T-cell (primary cell): ENCODE data around the gene SPRED2. TPM values are rescaled to one million over a fixed set of nuclear protein-coding genes. Genes with fewer than 3 reads are reported as not detected.

Experiments used
- ATAC-seq, 4 experiments: fragments of 200-7000 bp in 3 of 4; fragments of 150-1000 bp in 1 of 4; cut with Tn5 transposase; replicated peaks in 1 of 4; 1 replicate in 3 of 4; 2 replicates in 1 of 4; pipeline ENCODE4 v1.10.0; 2021; ENCODE audit warnings: moderate library complexity in 3 of 4, mild to moderate bottlenecking in 2 of 4, moderate number of reproducible peaks in 1 of 4
- CTCF ChIA-PET, 2 donors: fragments of 300-600 bp; sonication (Branson Sonifier 250); formaldehyde crosslinking; loops; one replicate each; lab custom pipeline; 2022; ENCODE audit warnings: antibody characterized with exemption in 2 of 2; lab: Charles Lee
- POLR2A ChIA-PET, 2 donors: fragments of 300-600 bp; sonication (Branson Sonifier 250); formaldehyde crosslinking; loops; one replicate each; lab custom pipeline; 2022; ENCODE audit warnings: antibody characterized with exemption in 2 of 2; lab: Charles Lee
- DNase-seq, 35 experiments: peaks; one replicate each; pipeline versions ENCODE4 v3.0.0 to v3.0.0-alpha.2; 2013 to 2023
- H3K27ac ChIP-seq: one replicate; pipeline ENCODE4 v1.5.1; 2013; ENCODE audit warnings: low read length
- H3K27me3 ChIP-seq, 2 experiments: replicated peaks in 1 of 2; 1 replicate in 1 of 2; 2 replicates in 1 of 2; pipeline versions ENCODE4 v1.6.1 to v1.7.0; 2013; ENCODE audit warnings: low read length in 1 of 2, mixed read lengths in 1 of 2; ENCODE audit not compliant: control insufficient read depth in 2 of 2, insufficient read depth in 2 of 2; ENCODE audit errors: extremely low read depth in 1 of 2
- H3K36me3 ChIP-seq, 2 donors: 1 replicate in 1 of 2; 2 replicates in 1 of 2; pipeline versions ENCODE4 v1.6.1 to v1.7.0; 2013; ENCODE audit warnings: low read length in 1 of 2; ENCODE audit not compliant: control insufficient read depth in 2 of 2, insufficient read depth in 1 of 2; ENCODE audit errors: extremely low read depth in 1 of 2
- H3K4me1 ChIP-seq, 2 experiments: 1 replicate in 1 of 2; 2 replicates in 1 of 2; pipeline versions ENCODE4 v1.6.1 to v1.7.0; 2013; ENCODE audit warnings: low read length in 2 of 2, mixed read lengths in 1 of 2; ENCODE audit not compliant: insufficient read depth in 2 of 2, control insufficient read depth in 1 of 2; ENCODE audit errors: extremely low read depth in 1 of 2
- H3K4me3 ChIP-seq, 2 donors: 1 replicate in 1 of 2; 2 replicates in 1 of 2; pipeline versions ENCODE4 v1.5.1 to v1.7.0; 2013; ENCODE audit warnings: mild to moderate bottlenecking in 2 of 2, low read length in 1 of 2, moderate library complexity in 1 of 2; ENCODE audit not compliant: control insufficient read depth in 1 of 2; ENCODE audit errors: extremely low read depth in 1 of 2
- H3K9me3 ChIP-seq: 2 replicates; pipeline ENCODE4 v1.7.0; 2013
- H3K27ac Mint-ChIP-seq, 2 donors: one replicate each; pipeline ENCODE4 v1.8.0; 2020 to 2021; ENCODE audit warnings: mild to moderate bottlenecking in 2 of 2, mixed read lengths in 2 of 2
- H3K27me3 Mint-ChIP-seq, 2 donors: one replicate each; pipeline ENCODE4 v1.8.0; 2021 to 2022; ENCODE audit warnings: mixed read lengths in 2 of 2
- H3K36me3 Mint-ChIP-seq: one replicate; pipeline ENCODE4 v1.8.0; 2021; ENCODE audit warnings: mixed read lengths
- H3K4me1 Mint-ChIP-seq, 3 donors: one replicate each; pipeline ENCODE4 v1.8.0; 2020 to 2022; ENCODE audit warnings: mixed read lengths in 3 of 3, mild to moderate bottlenecking in 1 of 3
- H3K4me3 Mint-ChIP-seq, 3 donors: one replicate each; pipeline ENCODE4 v1.8.0; 2020 to 2022; ENCODE audit warnings: mild to moderate bottlenecking in 3 of 3, mixed read lengths in 3 of 3, moderate library complexity in 3 of 3
- H3K9me3 Mint-ChIP-seq, 3 donors: one replicate each; pipeline ENCODE4 v1.8.0; 2020 to 2022; ENCODE audit warnings: mixed read lengths in 3 of 3
- WGBS: methylation state at CpG from one replicate; pipeline ENCODE4 v1.1.5; 2013; ENCODE audit warnings: missing lambda C conversion rate; ENCODE audit not compliant: insufficient coverage; 5-methylcytosine and 5-hydroxymethylcytosine counted together
- total RNA-seq, 35 experiments: library from RNA in 6 of 35; stranded (reverse) in 6 of 35; fragments of 120-200 nt in 1 of 35; gene quantifications; one replicate each; pipeline versions ENCODE4 v1.2.1 to v1.2.4 and lab custom pipeline; 2013 to 2026

Gene SPRED2
- total RNA-seq, 5 donors from 2014 or later (not counting 1 experiment from before 2014, with no cell fraction given) = 0.73 to 3.2 (median 1.2) TPM

- H3K36me3 Mint-ChIP-seq = no peaks in the 10 kb centered on the region
- no peak overlapping the region for H3K27ac Mint-ChIP-seq
- H3K27me3 Mint-ChIP-seq = peaks cover 0 to 11% of the 10 kb centered on the region in 2 donors
- no peaks in the 10 kb centered on the region for H3K36me3 ChIP-seq
- DNase-seq (no peak), ATAC-seq (no peak)
- H3K4me3 Mint-ChIP-seq = no peak overlapping the region
- no peaks in the 10 kb centered on the region for H3K27me3 ChIP-seq
- H3K4me3 ChIP-seq = no peak overlapping the region
- no peaks in the 10 kb centered on the region for H3K9me3 ChIP-seq
- POLR2A ChIA-PET = no interaction called here
- peaks cover 13 to 22% (median 14%) of the 10 kb centered on the region in 3 donors for H3K4me1 Mint-ChIP-seq
- no peaks in the 10 kb centered on the region for H3K9me3 Mint-ChIP-seq
- CTCF ChIA-PET = no interaction called here
- 97% methylated on average over 3 of the region's 10 CpGs for WGBS
- H3K27ac ChIP-seq = no peak overlapping the region
- peaks cover 0 to 10% of the 10 kb centered on the region in 2 experiments for H3K4me1 ChIP-seq
Measured at GRCh38 chr2:65404988-65405697, 27.3 kb downstream of the SPRED2 start.

GRCh38 chr2:65403529-65403915 lies 28.9 kb downstream of the SPRED2 start:
- Mint-ChIP-seq H3K27ac (no peak overlapping the region), H3K9me3 (no peaks in the 10 kb centered on the region), H3K36me3 (no peaks in the 10 kb centered on the region), H3K4me3 (no peak overlapping the region), H3K27me3 (peaks cover 0 to 11% of the 10 kb centered on the region in 2 donors), H3K4me1 (peaks cover 13 to 22% (median 14%) of the 10 kb centered on the region in 3 donors)
- WGBS = 83% methylated on average over 5 of the region's 5 CpGs
- H3K9me3 ChIP-seq = no peaks in the 10 kb centered on the region
- peaks cover 0 to 10% of the 10 kb centered on the region in 2 experiments for H3K4me1 ChIP-seq
- H3K27ac ChIP-seq = no peak overlapping the region
- ATAC-seq (no peak), DNase-seq (no peak)
- no peak overlapping the region for H3K4me3 ChIP-seq
- POLR2A ChIA-PET = no interaction called here
- H3K27me3 ChIP-seq = no peaks in the 10 kb centered on the region
- H3K36me3 ChIP-seq = no peaks in the 10 kb centered on the region
- CTCF ChIA-PET = interaction anchor here in 1 of 2 donors (1.6 kb wide), 1 partner anchor 18 kb away, joined by 5 read pairs; no protein-coding TSS in a partner anchor

- Mint-ChIP-seq H3K4me3 (no peak overlapping the region), H3K9me3 (no peaks in the 10 kb centered on the region), H3K27ac (no peak overlapping the region), H3K36me3 (no peaks in the 10 kb centered on the region), H3K4me1 (peaks cover 11 to 22% (median 12%) of the 10 kb centered on the region in 3 donors), H3K27me3 (peaks cover 0 to 11% of the 10 kb centered on the region in 2 donors)
- ATAC-seq = no peak
- Histone ChIP-seq H3K4me1 (peaks cover 0 to 10% of the 10 kb centered on the region in 2 experiments), H3K9me3 (no peaks in the 10 kb centered on the region), H3K4me3 (no peak overlapping the region), H3K27ac (no peak overlapping the region), H3K36me3 (no peaks in the 10 kb centered on the region), H3K27me3 (no peaks in the 10 kb centered on the region)
- CTCF ChIA-PET = interaction anchor here (0.6 to 1.6 kb wide), 2 partner anchors 17 to 1278 kb away, joined by 3 to 5 read pairs; no protein-coding TSS in a partner anchor
- POLR2A ChIA-PET = no interaction called here
- DNase-seq = no peak
- WGBS = 100% methylated on average over 1 of the region's 8 CpGs
Measured at GRCh38 chr2:65402780-65403528, 29.4 kb downstream of the SPRED2 start.

- H3K27me3 Mint-ChIP-seq = peaks cover 0 to 11% of the 10 kb centered on the region in 2 donors
- WGBS = no CpG with 5 or more reads among the region's 2 CpGs
Measured at GRCh38 chr2:65402323-65402722, 30.1 kb downstream of the SPRED2 start.

GRCh38 chr2:65397122-65397521 lies 35.3 kb downstream of the SPRED2 start:
- WGBS = 25% methylated on average over 2 of the region's 2 CpGs
- no peak for ATAC-seq
- H3K27ac Mint-ChIP-seq = no peak overlapping the region

More at GRCh38 chr2:65402323-65402722, 30.1 kb downstream of the SPRED2 start:
- no peaks in the 10 kb centered on the region for H3K9me3 Mint-ChIP-seq
- H3K36me3 Mint-ChIP-seq = no peaks in the 10 kb centered on the region
- no peak for ATAC-seq
- Histone ChIP-seq H3K36me3 (no peaks in the 10 kb centered on the region), H3K9me3 (no peaks in the 10 kb centered on the region), H3K4me3 (no peak overlapping the region), H3K27me3 (no peaks in the 10 kb centered on the region), H3K27ac (no peak overlapping the region), H3K4me1 (peaks cover 0 to 7% of the 10 kb centered on the region in 2 experiments)
- no peak overlapping the region for H3K27ac Mint-ChIP-seq
- peaks cover 7 to 23% (median 10%) of the 10 kb centered on the region in 3 donors for H3K4me1 Mint-ChIP-seq
- no peak for DNase-seq
- POLR2A ChIA-PET = no interaction called here
- no peak overlapping the region for H3K4me3 Mint-ChIP-seq
- CTCF ChIA-PET = interaction anchor here (0.6 kb wide), 2 partner anchors 10 to 1278 kb away, joined by 3 to 9 read pairs; no protein-coding TSS in a partner anchor

GRCh38 chr2:65396348-65397026 lies 35.9 kb downstream of the SPRED2 start:
- 77% methylated on average over 7 of the region's 7 CpGs for WGBS
- Mint-ChIP-seq H3K4me3 (no peak overlapping the region), H3K27me3 (no peaks in the 10 kb centered on the region), H3K36me3 (no peaks in the 10 kb centered on the region), H3K4me1 (peaks cover 3 to 11% (median 8%) of the 10 kb centered on the region in 3 donors), H3K27ac (no peak overlapping the region), H3K9me3 (no peaks in the 10 kb centered on the region)
- ATAC-seq (no peak), DNase-seq (no peak)
- CTCF ChIA-PET = interaction anchor here in 1 of 2 donors (0.7 kb wide), 2 partner anchors 9 to 43 kb away, joined by 4 read pairs; no protein-coding TSS in a partner anchor
- POLR2A ChIA-PET = no interaction called here
- Histone ChIP-seq H3K9me3 (no peaks in the 10 kb centered on the region), H3K27ac (no peak overlapping the region), H3K36me3 (no peaks in the 10 kb centered on the region), H3K27me3 (no peaks in the 10 kb centered on the region), H3K4me3 (no peak overlapping the region), H3K4me1 (no peaks in the 10 kb centered on the region)

More at GRCh38 chr2:65397122-65397521, 35.3 kb downstream of the SPRED2 start:
- no peak overlapping the region for H3K4me3 ChIP-seq
- Mint-ChIP-seq H3K4me3 (no peak overlapping the region), H3K27me3 (no peaks in the 10 kb centered on the region), H3K4me1 (peaks cover 3 to 11% (median 8%) of the 10 kb centered on the region in 3 donors), H3K9me3 (no peaks in the 10 kb centered on the region), H3K36me3 (no peaks in the 10 kb centered on the region)
- DNase-seq = no peak
- no peaks in the 10 kb centered on the region for H3K4me1 ChIP-seq
- POLR2A ChIA-PET = no interaction called here
- H3K27me3 ChIP-seq = no peaks in the 10 kb centered on the region
- no peaks in the 10 kb centered on the region for H3K36me3 ChIP-seq
- no peak overlapping the region for H3K27ac ChIP-seq
- CTCF ChIA-PET = interaction anchor here (0.5 to 0.8 kb wide), 4 partner anchors 9 to 43 kb away, joined by 4 to 7 read pairs (median 5); no protein-coding TSS in a partner anchor
- H3K9me3 ChIP-seq = no peaks in the 10 kb centered on the region
